NCI-H526 treated with DMSO at 0.1 percent for 48 hours (cell line): ENCODE data around the gene TEX22.

Source experiments
- DNase-seq: peaks from one replicate; lab custom pipeline; 2025; lab: John Stamatoyannopoulos, UW

TEX22 gene

GRCh38 chr14:105420974-105421674 is 22.8 kb downstream of the TEX22 start:
- DNase-seq, result no peak

GRCh38 chr14:105421723-105422615 is 23.6 kb downstream of the TEX22 start:
- DNase-seq, result no peak

DNA sequence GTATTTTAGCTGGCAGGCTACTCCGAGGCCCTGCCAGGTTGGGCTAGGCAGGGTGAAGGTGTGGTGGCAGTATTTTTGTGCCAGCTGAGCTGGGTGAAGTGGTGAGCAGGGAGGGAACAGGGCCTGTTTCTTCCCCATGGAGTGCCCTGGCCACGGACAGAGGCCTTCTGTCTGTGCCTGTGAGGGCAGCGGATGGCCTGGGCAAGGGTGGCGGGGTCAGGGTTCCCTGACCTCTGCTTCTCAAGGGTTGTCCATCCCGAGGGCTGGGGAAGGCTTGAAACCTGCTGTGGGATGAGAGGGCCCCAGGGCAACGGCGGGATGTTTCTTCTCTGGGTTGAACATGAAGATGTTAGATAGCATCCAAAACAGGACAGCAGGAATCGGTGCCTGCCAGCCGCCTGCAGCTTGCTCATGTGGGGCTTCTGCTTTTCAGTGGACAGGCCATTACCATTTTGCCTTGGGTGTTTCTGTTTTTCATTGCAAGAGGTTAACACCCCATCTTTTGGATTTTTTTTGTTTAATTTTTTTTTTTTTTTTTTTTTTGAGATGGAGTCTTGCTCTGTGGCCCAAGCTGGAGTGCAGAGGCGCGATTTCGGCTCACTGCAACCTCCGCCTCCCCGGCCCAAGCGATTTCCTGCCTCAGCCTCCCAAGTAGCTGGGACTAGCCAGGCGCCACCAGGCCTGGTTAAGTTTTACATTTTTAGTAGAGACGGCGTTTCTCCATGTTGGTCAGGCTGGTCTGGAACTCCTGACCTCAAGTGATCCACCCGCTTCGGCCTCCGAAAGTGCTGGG is 24.6 kb downstream of the TEX22 start:
- DNase-seq, result no peak

DNA sequence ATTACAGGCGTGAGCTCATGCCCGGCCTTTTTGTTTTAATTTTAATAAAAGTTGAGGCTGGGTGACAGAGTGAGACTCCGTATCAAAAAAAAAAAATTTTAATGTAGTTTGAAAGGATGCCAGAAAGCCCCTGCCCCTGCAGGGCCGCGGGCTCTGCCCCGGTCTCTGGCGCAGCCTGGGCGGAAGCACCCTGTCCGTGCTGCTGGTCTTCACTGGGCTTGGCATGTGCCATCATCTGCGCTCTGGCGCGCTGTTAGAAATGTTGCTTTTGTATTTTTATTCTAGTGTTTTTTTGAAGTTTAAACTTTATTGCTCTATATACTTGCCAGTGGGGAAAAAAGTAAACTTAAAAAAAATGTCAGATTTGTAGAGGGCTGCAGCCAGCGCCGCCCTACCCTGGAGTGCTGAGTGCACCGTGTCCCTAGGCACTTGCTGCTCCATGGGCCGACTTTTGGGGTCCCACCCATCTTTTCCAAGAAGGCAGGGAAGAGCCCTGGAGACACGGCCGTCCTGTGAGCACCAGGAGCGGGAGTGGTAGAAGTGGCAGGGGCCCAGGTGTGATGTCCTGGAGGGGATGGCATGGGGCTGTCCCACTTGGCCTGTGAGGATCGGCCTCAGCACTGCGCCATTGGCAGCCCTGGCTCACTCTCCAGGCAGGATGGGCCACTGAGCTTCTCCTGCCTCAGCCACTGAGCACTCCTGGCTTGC is 25.3 kb downstream of the TEX22 start:
- DNase-seq, result no peak

DNA sequence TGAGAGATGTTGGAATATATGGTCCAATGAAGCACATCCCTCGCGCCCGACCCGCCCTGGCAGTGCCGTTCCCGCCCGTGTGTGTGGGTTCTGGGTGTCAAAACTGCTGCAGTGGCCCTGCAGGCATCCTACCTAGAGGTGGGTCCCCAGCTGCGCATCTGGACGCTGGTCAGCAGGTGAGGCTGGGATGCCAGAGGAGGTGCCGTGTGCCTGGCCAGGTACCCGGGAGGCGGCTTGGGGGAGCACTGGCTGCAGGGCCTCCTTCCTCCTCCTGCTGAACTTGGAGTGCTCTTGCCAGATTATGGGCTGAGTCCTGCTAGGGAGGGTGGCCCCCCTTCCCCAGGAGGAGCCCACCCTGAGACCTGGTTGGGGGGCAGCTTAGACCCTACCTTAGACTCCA is 26.5 kb downstream of the TEX22 start:
- DNase-seq, result no peak

DNA sequence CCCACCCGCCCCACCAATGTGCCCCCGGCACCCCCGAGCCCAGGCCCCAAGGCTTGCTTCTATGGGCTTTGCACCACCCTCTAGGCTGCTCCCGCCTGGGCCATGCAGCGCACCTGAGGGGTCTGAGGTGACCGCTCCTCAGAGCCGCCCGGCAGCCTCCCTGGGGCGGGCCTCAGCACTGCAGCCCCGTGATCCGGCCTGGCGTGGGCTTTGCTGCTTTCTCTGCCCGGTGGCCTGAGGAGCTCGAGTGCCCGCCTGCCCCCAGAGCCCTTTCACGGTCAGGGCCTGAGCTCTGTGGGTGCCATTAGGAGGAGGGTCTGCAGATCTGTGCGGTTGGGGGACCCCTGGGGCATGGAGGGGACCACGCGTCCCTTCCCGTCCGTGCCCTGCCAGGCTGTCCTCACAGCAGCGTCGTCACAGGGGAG is 27.5 kb downstream of the TEX22 start:
- no peak for DNase-seq

DNA sequence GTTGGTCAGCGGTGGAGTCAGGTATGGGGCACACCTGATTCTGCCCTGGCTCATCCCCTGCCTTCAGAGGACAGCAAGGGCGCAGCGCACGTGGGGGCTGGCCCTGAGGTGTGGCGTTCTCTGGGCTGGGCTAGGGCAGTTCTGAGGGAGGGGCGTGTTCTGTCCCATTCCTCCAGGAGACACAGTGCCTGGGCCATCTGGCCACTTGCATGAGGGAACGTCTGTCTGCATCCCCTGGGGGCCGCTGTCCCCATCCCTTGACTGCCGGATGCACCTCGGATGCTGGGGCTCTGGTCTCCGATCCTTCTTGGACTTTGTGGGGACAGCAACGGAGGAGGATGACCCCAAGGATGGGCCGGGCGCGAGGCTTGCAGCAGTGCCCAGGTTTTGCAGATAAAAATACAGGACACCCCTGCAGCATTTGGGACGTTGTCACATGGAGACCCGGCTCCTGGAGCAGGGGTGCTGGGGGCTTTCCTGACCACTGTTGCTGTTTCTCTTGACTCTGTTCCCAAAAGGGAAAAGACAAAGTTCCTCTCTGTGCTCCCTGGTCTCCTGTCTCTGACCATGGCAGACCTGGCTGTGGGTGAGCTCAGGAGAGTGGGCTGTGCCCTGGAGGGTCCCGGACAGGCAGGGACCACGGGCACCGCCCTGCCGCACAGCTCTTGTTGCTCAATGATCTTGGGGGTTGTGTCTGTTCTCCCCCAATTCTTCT is 28.2 kb downstream of the TEX22 start:
- no peak for DNase-seq

- DNase-seq, result no peak
These were observed 29.1 kb downstream of the TEX22 start for GRCh38 chr14:105427412-105427811.

- DNase-seq, result no peak
These were observed 29.7 kb downstream of the TEX22 start for GRCh38 chr14:105427936-105428485.

GRCh38 chr14:105430042-105430441 is 31.7 kb downstream of the TEX22 start:
- no peak for DNase-seq

- DNase-seq, result no peak
These were observed 32.2 kb downstream of the TEX22 start for GRCh38 chr14:105430565-105430964.

DNA sequence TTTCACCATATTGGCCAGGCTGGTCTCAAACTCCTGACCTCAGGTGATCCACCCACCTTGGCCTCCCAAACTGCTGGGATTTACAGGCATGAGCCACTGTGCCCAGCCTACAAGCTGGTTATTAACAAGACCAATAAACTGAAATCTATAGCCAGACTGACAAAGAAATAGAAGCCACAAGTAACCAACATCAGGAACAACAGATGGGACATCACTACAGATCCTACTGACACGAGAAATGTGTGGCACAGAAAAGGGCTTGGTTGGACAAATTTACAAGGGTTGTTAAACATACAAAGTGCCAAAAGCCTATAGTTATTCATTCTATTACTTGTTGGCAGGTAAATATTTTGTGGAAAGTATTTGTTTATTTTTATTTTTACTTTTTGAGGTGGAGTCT is 32.9 kb downstream of the TEX22 start:
- no peak for DNase-seq

DNA sequence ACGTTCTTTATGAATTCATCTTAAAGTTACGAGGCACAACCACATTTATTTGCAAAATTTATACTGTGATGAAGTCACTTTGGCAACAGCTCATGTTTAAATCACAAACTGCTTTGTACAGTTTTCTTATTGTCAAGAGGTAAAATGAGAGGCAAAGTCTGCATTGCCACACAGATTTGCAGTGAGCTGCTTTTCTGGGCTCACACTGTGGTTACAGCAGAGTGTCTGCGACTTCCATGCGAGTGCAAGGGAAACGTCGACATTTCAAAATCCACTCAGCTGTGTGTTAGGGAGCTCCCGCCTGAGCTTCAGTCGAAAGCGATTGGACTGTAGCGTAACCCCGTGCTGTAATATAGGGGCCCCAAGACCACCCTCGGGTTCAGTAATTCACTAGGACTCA is 34.3 kb downstream of the TEX22 start:
- no peak for DNase-seq

DNA sequence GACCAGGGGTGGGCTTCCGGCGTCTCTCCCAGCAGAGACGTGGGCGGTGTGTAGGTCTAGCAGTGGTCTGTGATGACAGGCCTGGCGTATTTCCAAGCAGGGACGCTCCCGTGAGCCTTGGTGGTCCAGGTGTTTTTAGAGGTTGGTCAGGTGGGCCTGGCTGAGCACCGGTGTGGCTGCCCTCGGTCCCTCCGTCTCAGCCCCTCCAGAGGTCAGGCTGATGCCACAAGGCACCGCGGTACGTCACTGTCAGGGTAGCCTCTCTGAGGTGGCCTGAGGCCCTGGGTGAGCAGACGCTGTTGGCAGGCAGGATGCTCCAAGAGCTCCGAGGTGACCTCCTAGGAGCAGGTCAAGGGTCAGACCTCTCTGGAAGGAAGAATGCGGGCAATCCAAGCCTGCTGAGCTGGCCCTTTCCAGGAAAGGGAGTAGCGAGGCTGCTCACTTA is 34.8 kb downstream of the TEX22 start:
- DNase-seq, result no peak

DNA sequence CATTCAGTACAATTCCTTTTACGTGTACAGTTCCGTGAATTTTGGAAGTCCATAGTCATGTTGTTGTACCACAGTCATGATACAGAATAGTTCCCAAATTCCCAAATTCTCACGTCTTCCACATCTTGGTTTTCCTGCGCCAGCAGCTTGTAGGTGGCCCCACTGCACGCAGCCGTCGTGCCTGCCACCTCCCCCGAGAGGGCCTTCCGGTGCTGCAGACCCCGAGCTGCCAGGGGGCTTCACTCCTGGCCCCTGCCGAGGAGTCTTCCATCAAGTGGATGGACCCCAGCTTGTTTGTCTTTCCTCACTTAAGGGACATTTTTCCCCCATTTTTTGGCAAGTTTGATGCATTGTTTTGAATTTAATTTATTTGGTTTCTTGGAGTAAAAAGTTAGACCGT is 38.1 kb downstream of the TEX22 start:
- no peak for DNase-seq

DNA sequence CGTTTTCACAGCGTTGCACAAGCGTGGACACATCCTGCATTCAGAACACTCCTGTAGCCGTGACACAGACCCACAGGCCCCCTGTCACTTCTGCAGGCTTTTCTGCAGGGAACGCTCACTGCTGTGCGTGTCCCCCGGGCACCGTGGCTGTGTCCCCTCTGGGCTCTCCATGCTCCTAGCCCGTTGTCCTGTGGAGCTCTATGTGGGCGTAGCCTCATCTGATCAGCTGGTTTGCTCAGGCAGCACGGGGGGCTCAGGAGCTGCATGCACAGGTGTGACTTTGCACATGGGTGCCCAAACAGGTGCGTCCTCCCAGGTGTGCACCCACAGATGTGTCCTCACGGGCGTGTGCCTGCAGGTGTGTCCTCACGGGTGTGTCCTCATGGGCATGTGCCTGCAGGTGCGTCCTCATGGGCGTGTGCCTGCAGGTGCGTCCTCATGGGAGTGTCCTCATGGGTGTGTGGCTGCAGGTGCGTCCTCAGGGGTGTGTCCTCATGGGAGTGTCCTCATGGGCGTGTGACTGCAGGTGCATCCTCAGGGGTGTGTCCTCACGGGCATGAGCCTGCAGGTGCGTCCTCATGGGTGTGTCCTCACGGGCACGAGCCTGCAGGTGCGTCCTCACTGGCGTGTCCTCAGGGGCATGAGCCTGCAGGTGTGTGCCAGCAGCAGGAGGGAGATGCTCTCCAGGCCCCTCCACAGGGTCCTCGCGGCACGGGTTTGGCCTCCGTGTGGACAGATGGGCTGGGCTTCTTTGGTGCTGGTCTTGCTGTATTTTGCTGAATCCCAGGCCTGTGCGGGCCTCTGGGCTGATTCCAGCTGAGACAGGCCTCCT is 38.8 kb downstream of the TEX22 start:
- peak; percentile 61 for DNase-seq

DNA sequence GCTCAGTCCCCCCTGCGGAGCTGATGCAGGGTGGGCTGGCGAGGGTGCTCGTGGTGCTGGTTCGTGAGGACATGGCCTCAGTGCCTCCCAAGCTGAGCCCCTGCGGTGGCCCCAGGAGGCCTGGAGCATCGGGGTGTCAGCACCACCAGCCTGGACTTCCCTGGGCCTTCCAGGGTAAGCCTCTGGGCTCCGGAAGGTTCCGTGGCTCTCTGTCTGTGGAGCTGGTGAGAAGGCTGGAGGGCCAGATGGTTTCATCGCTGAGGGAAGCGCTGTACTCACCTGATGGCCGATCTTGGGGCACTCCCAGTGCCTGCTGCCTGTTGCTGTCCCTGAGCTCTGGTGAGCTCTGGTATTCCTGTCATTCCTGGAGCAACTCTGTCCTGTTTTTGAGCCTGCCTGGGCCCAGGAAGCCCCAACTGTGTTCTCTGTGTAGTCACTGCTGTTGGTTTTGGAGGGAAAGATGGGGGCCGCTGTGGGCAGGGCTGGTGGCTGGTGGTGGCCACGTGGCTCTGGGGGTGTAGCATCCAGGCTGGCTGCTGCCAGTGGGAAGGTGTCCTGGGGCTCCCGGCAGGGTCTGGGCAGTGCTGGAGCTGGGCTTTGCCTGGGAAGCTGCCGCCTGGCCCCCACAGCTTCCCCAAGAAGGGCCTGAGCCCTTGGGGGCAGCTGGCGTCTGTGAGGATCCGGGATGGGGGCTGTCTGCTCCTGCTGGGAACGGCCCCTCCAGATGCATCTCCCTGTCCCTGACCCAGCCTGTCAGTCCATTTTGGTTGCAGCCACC is 39.6 kb downstream of the TEX22 start:
- DNase-seq, result no peak

- DNase-seq, result no peak
These were observed 40.8 kb downstream of the TEX22 start for GRCh38 chr14:105439179-105439578.
